ENCODE measurements around the gene UBE3C.
A peak's percentile ranks its signal among the peaks of the same experiment; 100 is the strongest.

Gene UBE3C

GRCh38 chr7:157222687-157223086, 84.0 kb downstream of the UBE3C start:
- peaks cover 83% of the 10 kb centered on the region for H3K36me3 ChIP-seq (ENCODE audit: control insufficient read depth, low read length)
- no peak overlapping the region for H3K4me3 ChIP-seq (ENCODE audit: low read length)

DNA sequence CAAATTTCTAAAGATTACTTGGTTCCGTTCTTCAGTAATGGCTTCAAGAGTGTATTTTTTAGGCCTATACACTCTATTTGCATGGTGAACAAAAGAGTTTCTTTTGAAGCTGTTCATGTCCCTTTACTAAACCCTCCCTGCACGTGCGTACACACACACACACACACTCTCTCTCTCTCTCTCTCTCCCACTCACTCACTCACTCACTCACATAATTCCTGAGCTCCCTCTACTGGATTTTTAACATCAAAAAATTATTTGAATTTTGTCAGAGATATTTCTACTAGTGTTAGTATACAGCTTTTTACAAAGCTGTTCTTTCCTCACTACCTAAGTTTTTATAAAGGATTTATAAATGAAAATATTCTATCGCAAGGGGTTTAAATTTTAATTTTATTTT, 85.9 kb downstream of the UBE3C start:
- Histone ChIP-seq H3K9me2 (replicated peaks; ENCODE audit: control insufficient read depth, low read length) (no peaks in the 10 kb centered on the region), H3K36me3 (ENCODE audit: control insufficient read depth, low read length) (peaks cover 81% of the 10 kb centered on the region), H3K9me3 (ENCODE audit: control insufficient read depth, insufficient read depth, low read length) (no peaks in the 10 kb centered on the region), H3K79me2 (ENCODE audit: control insufficient read depth, low read length) (no peaks in the 10 kb centered on the region), H3K27me3 (ENCODE audit: control insufficient read depth, low read length) (no peaks in the 10 kb centered on the region), H3K4me1 (ENCODE audit: control insufficient read depth, low read length) (no peaks in the 10 kb centered on the region), H3K27ac (ENCODE audit: low read depth, low read length) (no peak overlapping the region), H3F3A (ENCODE audit: control insufficient read depth, insufficient read depth) (0 out of 2 replicates have a peak, but pooled peaks cover 2% of the 10 kb centered on the region), H3K4me3 (ENCODE audit: low read length) (no peak overlapping the region), H3K4me2 (ENCODE audit: low read length) (no peak overlapping the region), H4K20me1 (ENCODE audit: control insufficient read depth, insufficient read depth, low read depth, low read length) (no peaks in the 10 kb centered on the region)
- TF ChIP-seq EZH2phosphoT487 (IDR thresholded peaks at IDR 0.05; ENCODE audit: borderline replicate concordance, low read length) = no peak
- TF ChIP-seq, protein P1, sequence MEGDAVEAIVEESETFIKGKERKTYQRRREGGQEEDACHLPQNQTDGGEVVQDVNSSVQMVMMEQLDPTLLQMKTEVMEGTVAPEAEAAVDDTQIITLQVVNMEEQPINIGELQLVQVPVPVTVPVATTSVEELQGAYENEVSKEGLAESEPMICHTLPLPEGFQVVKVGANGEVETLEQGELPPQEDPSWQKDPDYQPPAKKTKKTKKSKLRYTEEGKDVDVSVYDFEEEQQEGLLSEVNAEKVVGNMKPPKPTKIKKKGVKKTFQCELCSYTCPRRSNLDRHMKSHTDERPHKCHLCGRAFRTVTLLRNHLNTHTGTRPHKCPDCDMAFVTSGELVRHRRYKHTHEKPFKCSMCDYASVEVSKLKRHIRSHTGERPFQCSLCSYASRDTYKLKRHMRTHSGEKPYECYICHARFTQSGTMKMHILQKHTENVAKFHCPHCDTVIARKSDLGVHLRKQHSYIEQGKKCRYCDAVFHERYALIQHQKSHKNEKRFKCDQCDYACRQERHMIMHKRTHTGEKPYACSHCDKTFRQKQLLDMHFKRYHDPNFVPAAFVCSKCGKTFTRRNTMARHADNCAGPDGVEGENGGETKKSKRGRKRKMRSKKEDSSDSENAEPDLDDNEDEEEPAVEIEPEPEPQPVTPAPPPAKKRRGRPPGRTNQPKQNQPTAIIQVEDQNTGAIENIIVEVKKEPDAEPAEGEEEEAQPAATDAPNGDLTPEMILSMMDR (IDR thresholded peaks at IDR 0.05; ENCODE audit: low read depth, low read length, poor library complexity, severe bottlenecking) = peak; percentile 29

More at GRCh38 chr7:157222687-157223086, 84.0 kb downstream of the UBE3C start:
- Histone ChIP-seq H3K4me1 (ENCODE audit: control insufficient read depth, low read length) (no peaks in the 10 kb centered on the region), H3K9me3 (ENCODE audit: control insufficient read depth, insufficient read depth, low read length) (no peaks in the 10 kb centered on the region), H3K9me2 (replicated peaks; ENCODE audit: control insufficient read depth, low read length) (no peaks in the 10 kb centered on the region), H3K4me2 (ENCODE audit: low read length) (no peak overlapping the region), H4K20me1 (ENCODE audit: control insufficient read depth, insufficient read depth, low read depth, low read length) (no peaks in the 10 kb centered on the region), H3K27me3 (ENCODE audit: control insufficient read depth, low read length) (no peaks in the 10 kb centered on the region), H3F3A (ENCODE audit: control insufficient read depth, insufficient read depth) (0 out of 2 replicates have a peak, but pooled peaks cover 2% of the 10 kb centered on the region), H3K79me2 (ENCODE audit: control insufficient read depth, low read length) (no peaks in the 10 kb centered on the region), H3K27ac (ENCODE audit: low read depth, low read length) (no peak overlapping the region)
- TF ChIP-seq, protein P1 (IDR thresholded peaks at IDR 0.05; ENCODE audit: low read depth, low read length, poor library complexity, severe bottlenecking) = no peak
- TF ChIP-seq EZH2phosphoT487 (IDR thresholded peaks at IDR 0.05; ENCODE audit: borderline replicate concordance, low read length) = no peak

GRCh38 chr7:157228864-157229422, 90.2 kb downstream of the UBE3C start:
- Histone ChIP-seq H3K4me2 (ENCODE audit: low read length) (no peak overlapping the region), H3K4me1 (ENCODE audit: control insufficient read depth, low read length) (no peaks in the 10 kb centered on the region), H4K20me1 (ENCODE audit: control insufficient read depth, insufficient read depth, low read depth, low read length) (no peaks in the 10 kb centered on the region), H3K9me3 (ENCODE audit: control insufficient read depth, insufficient read depth, low read length) (no peaks in the 10 kb centered on the region), H3K79me2 (ENCODE audit: control insufficient read depth, low read length) (no peaks in the 10 kb centered on the region), H3K27ac (ENCODE audit: low read depth, low read length) (no peak overlapping the region), H3F3A (ENCODE audit: control insufficient read depth, insufficient read depth) (no peaks in the 10 kb centered on the region), H3K36me3 (ENCODE audit: control insufficient read depth, low read length) (peaks cover 81% of the 10 kb centered on the region), H3K27me3 (ENCODE audit: control insufficient read depth, low read length) (no peaks in the 10 kb centered on the region), H3K9me2 (replicated peaks; ENCODE audit: control insufficient read depth, low read length) (no peaks in the 10 kb centered on the region), H3K4me3 (ENCODE audit: low read length) (no peak overlapping the region)
- no peak for TF ChIP-seq EZH2phosphoT487 (IDR thresholded peaks at IDR 0.05; ENCODE audit: borderline replicate concordance, low read length)
- TF ChIP-seq, protein P1 (IDR thresholded peaks at IDR 0.05; ENCODE audit: low read depth, low read length, poor library complexity, severe bottlenecking) = peak; percentile 60

All from DOHH2 (cell line).